Vagina (tissue), 2 donors: ENCODE measurements around the gene PCNX4. TPM values are rescaled to one million over a fixed set of nuclear protein-coding genes. Genes with fewer than 3 reads are reported as not detected.

Experiments used
- DNase-seq, 2 donors: peaks; one replicate each; pipeline ENCODE4 v3.0.0-alpha.2; 2017; ENCODE audit errors: extremely low spot score in 2 of 2
- H3K27ac ChIP-seq: fragments of 200-600 bp; sonication (generic); one replicate; pipeline ENCODE4 v1.5.1; 2019
- H3K27me3 ChIP-seq: fragments of 200-600 bp; sonication (generic); one replicate; pipeline ENCODE4 v1.5.1; 2019
- H3K36me3 ChIP-seq, 2 donors: fragments of 200-600 bp; sonication (generic); one replicate each; pipeline ENCODE4 v1.5.1; 2017 to 2019
- H3K4me1 ChIP-seq: fragments of 200-600 bp; sonication (generic); one replicate; pipeline ENCODE4 v1.5.1; 2019
- H3K4me3 ChIP-seq, 2 donors: fragments of 200-600 bp; sonication (generic); 1 replicate in 1 of 2; 2 replicates in 1 of 2; pipeline ENCODE4 v1.5.1; 2016 to 2019
- H3K9me3 ChIP-seq: fragments of 200-600 bp; sonication (generic); one replicate; pipeline ENCODE4 v1.5.1; 2019
- POLR2A ChIP-seq, 2 donors: fragments of 450-650 bp; IDR thresholded peaks; one replicate each; pipeline ENCODE4 v1.6.1; 2017; ENCODE audit warnings: antibody characterized with exemption in 2 of 2, mild to moderate bottlenecking in 2 of 2, moderate library complexity in 2 of 2
- POLR2AphosphoS5 ChIP-seq, 2 donors: sonication (generic); formaldehyde crosslinking; IDR thresholded peaks; one replicate each; pipeline ENCODE4 v1.9.0; 2017; ENCODE audit warnings: antibody characterized with exemption in 2 of 2, mild to moderate bottlenecking in 2 of 2, low read depth in 1 of 2; ENCODE audit not compliant: insufficient read depth in 1 of 2
- intact Hi-C: fragments of 100-400 bp; cut with DNase I; formaldehyde crosslinking; loops from one replicate; pipeline ENCODE4 v1.15.1; 2023
- total RNA-seq: library from RNA; depleted of rRNA; stranded (reverse); fragments of >200 nt; gene quantifications from one replicate; pipeline ENCODE4 v1.2.3, GENCODE V29; 2016
- TF ChIP-seq, protein P1 (sequence below), 3 experiments: fragments of 450-650 bp in 2 of 3; fragments of 200-600 bp in 1 of 3; sonication (generic) in 1 of 3; IDR thresholded peaks; one replicate each; pipeline ENCODE4 v1.5.1; 2017 to 2019; ENCODE audit warnings: antibody characterized with exemption in 3 of 3, mild to moderate bottlenecking in 2 of 3, moderate library complexity in 2 of 3

The PCNX4 gene
- total RNA-seq, 1 donor from 2014 or later = 51.6 TPM

DNA sequence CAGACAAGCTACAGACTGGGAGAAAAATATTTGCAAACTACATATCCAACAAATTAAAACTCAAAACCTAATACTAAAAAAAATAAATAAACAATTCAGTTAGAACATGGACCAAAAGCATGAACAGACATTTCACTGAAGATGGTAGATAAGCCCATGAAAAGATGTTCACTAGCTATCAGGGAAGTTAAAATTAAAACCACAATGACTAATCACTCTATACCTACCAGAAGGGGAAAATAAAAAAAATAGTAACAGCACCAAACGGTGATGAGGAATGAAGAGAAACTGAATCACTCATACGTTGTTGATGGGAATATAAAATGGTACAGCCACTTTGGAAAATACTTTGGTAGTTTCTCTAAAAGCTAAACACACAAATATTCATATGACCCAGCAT, 104.6 kb downstream of the PCNX4 start:
- no peak overlapping the region for H3K27ac ChIP-seq
- no peaks in the 10 kb centered on the region for H3K9me3 ChIP-seq
- no peaks in the 10 kb centered on the region for H3K27me3 ChIP-seq
- intact Hi-C loops = no loop called here
- no peak overlapping the region for H3K4me3 ChIP-seq
- TF ChIP-seq POLR2A (IDR thresholded peaks at IDR 0.05) = no peak
- TF ChIP-seq POLR2AphosphoS5 (IDR thresholded peaks at IDR 0.05; ENCODE audit: insufficient read depth in 1 of 2, low read depth in 1 of 2) = no peak
- TF ChIP-seq, protein P1, sequence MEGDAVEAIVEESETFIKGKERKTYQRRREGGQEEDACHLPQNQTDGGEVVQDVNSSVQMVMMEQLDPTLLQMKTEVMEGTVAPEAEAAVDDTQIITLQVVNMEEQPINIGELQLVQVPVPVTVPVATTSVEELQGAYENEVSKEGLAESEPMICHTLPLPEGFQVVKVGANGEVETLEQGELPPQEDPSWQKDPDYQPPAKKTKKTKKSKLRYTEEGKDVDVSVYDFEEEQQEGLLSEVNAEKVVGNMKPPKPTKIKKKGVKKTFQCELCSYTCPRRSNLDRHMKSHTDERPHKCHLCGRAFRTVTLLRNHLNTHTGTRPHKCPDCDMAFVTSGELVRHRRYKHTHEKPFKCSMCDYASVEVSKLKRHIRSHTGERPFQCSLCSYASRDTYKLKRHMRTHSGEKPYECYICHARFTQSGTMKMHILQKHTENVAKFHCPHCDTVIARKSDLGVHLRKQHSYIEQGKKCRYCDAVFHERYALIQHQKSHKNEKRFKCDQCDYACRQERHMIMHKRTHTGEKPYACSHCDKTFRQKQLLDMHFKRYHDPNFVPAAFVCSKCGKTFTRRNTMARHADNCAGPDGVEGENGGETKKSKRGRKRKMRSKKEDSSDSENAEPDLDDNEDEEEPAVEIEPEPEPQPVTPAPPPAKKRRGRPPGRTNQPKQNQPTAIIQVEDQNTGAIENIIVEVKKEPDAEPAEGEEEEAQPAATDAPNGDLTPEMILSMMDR (IDR thresholded peaks at IDR 0.05) = no peak
- no peaks in the 10 kb centered on the region for H3K36me3 ChIP-seq
- no peaks in the 10 kb centered on the region for H3K4me1 ChIP-seq
- DNase-seq = no peak

DNA sequence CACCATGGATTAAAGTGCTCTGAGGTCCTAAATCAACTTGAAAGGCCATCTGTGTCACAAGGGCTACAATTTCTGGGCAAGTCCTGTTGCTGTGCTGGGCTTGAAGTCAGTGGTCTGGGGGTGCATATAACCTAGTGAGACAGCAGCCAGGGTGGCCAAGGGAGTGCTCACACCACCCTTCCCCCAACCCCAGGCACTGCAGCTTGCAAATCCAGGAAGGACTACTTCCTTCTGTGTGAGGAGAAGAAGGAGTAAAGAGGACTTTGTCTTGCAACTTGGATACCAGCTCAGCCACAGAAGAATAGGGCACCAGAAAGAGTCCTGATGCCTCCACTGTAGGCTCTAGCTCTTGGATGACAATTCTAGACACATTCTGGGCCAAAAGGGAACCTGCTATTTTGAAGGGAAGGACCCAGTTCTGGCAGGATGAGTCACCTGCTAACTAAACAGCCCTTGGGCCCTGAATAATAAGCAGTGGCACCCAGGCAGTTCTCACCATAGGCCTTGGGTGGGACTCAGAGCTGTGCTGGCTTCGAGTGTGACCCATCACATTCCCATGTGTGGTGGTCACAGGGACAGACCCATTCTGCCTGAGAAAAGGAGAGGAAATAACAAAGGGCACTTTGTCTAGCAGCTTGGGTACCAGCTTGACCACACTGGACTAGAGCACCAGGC, 106.0 kb downstream of the PCNX4 start:
- TF ChIP-seq POLR2A (IDR thresholded peaks at IDR 0.05) (no peak), POLR2AphosphoS5 (IDR thresholded peaks at IDR 0.05; ENCODE audit: insufficient read depth in 1 of 2, low read depth in 1 of 2) (no peak)
- TF ChIP-seq, protein P1 (IDR thresholded peaks at IDR 0.05) = no peak
- Histone ChIP-seq H3K9me3 (no peaks in the 10 kb centered on the region), H3K27me3 (no peaks in the 10 kb centered on the region), H3K27ac (no peak overlapping the region), H3K4me1 (no peaks in the 10 kb centered on the region), H3K36me3 (no peaks in the 10 kb centered on the region), H3K4me3 (no peak overlapping the region)
- no peak for DNase-seq
- intact Hi-C loops = no loop called here

DNA sequence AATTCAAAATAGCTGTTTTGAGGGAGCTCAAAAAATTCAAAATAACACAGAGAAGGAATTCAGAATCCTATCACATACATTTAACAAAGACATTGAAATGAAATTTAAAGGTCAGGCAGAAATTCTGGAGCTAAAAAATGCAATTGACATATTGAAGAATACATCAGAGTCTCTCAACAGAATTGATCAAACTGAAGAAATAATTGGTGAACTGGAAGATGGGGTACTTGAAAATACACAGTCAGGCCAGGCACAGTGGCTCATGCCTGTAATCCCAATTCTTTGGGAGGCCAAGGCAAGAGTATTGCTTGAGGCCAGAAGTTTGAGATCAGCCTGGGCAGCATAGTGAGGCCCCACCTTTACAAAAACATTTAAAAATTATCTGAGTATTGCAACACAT, 107.6 kb downstream of the PCNX4 start:
- TF ChIP-seq POLR2A (IDR thresholded peaks at IDR 0.05) = no peak
- TF ChIP-seq, protein P1 (IDR thresholded peaks at IDR 0.05) = no peak
- TF ChIP-seq POLR2AphosphoS5 (IDR thresholded peaks at IDR 0.05; ENCODE audit: insufficient read depth in 1 of 2, low read depth in 1 of 2) = no peak
- no peak for DNase-seq
- Histone ChIP-seq H3K27ac (no peak overlapping the region), H3K9me3 (no peaks in the 10 kb centered on the region), H3K4me1 (no peaks in the 10 kb centered on the region), H3K4me3 (no peak overlapping the region), H3K27me3 (no peaks in the 10 kb centered on the region), H3K36me3 (no peaks in the 10 kb centered on the region)
- intact Hi-C loops = no loop called here

DNA sequence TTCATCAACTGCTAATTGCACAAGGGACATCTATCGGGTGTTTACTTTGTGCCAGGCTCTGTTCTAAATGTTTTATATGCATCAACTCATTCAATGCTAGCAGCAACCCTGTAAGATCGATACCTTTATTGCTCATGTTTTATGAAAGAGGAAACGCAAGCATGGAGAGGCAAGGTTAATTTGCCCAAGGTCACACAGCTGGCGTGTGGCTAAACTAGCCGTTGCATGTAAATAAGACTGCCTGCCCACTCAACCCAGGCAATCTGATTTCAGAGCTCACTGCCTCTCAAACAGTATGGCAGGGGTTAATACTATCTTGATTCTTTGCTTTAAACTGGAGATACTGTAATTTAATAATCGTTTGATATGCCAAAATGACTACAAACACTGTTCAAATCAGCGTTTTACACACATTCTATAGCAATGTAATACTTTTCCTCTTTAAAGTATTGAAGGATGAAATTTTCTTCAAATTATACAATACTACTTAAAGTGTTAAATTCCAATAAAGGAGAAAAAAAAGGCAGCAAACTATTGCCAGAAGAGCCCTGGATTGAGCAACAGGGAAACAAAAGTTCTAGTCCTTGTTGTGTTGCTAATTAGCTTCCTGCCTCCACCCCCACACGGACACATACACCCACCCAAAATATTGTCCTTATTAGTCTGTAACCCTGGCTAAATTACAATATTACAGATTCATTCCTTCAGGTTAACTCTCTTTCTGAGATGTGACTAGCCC, 112.5 kb downstream of the PCNX4 start:
- TF ChIP-seq POLR2AphosphoS5 (IDR thresholded peaks at IDR 0.05; ENCODE audit: insufficient read depth in 1 of 2, low read depth in 1 of 2) = no peak
- TF ChIP-seq POLR2A (IDR thresholded peaks at IDR 0.05) = no peak
- TF ChIP-seq, protein P1 (IDR thresholded peaks at IDR 0.05) = no peak
- no peaks in the 10 kb centered on the region for H3K4me1 ChIP-seq
- H3K4me3 ChIP-seq = no peak overlapping the region
- no peaks in the 10 kb centered on the region for H3K27me3 ChIP-seq
- no peaks in the 10 kb centered on the region for H3K36me3 ChIP-seq
- intact Hi-C loops = no loop called here
- no peak overlapping the region for H3K27ac ChIP-seq
- no peaks in the 10 kb centered on the region for H3K9me3 ChIP-seq
- DNase-seq = no peak
